IPS-11a (cell line): Measurements from ENCODE around the gene DIPK1C.

Experiments used
- H3K4me3 ChIP-seq: one replicate; pipeline ENCODE4 v1.5.1; 2013; ENCODE audit warnings: low read depth, low read length, control low read depth

Gene DIPK1C

DNA sequence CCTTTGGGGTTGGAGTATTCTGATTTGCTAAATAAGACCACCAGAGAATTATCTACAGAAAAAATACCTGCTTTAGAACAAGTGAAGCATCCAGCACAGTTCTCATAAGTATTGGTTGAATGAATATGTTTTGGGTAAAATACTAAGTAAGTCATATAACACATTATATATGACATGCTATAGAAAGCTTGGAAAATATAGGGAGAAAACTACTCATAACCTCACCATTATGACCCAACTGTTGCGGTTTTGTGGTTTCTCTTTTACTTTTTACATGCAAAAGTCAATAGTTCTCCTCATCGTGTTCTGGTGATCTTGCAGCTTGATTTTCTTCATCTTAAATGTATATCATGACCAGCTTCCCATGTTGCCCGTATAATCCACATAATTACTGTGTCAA, 66.2 kb downstream of the DIPK1C start:
- no peak overlapping the region for H3K4me3 ChIP-seq

DNA sequence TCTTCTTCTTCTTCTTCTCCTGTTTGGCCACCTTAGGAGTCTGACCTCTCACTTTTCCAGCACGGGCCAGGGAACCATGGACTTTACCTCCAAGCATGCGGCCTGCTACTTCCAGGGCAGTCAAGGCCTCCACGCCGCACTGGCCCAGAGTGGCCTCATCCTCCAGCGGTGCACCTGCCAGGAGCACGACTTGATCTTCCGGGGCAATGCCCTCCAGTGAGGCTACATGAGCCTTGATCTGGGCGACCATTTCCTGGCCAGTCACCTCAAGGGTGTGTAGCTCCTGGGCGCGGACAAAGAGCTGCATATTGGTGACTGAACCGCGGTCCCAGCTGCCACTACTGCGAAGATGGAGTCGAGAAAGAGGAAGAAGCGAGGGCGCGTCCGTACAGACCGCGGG, 67.1 kb downstream of the DIPK1C start:
- no peak overlapping the region for H3K4me3 ChIP-seq

DNA sequence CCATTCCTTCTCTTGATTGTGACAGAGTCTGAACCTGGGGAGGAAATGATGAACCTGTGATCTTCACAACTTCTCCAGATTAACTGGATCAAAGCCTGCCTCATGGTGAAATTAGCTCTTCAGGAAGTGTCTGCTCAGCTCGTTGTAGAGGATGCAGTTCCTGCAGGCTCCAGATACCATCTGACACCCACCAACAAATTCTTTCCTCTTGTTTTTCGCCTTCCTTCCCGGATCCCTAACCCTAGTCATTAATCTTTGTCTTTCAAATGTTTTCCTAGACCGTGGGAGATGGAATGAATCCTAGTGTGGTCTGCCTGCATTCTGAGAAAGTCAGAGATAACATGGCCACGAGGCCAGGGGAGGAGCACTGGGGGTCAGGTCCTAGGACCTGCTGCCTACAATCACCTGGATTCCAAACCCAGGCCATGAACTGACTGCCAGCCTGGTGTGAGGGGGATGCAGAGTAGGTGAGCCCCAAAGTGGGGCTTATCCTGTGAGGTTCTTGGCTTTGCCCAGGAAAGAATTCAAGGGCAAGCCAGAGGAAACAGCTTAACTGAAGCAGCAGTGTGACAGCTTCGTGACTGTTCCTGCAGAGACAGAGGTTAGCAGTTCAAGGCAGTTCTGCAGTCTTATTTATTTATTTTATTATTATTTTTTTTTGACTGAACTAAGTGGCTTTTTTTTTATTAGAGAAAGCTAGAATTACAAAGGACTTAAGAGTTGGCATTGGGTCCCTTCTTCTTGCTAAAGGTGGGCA, 67.8 kb downstream of the DIPK1C start:
- no peak overlapping the region for H3K4me3 ChIP-seq

DNA sequence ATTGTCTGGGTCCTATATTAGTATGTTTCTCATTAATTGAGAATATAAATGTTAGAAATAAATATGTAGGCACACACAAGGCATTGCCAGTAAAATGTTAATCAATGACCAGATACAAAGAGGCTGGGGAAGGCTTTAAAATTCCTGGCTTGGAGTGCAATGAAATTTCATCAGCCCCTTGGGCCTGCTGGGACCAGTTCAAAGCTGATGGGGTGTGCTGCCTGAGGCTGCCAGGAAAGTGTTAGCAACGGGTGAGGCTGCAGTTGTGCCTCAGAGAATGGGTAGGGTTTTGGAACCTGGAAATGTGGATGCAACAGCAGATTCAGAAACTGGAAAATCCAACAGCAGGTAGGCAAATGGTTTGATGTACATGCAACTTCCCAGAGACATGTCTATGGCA, 68.9 kb downstream of the DIPK1C start:
- no peak overlapping the region for H3K4me3 ChIP-seq

DNA sequence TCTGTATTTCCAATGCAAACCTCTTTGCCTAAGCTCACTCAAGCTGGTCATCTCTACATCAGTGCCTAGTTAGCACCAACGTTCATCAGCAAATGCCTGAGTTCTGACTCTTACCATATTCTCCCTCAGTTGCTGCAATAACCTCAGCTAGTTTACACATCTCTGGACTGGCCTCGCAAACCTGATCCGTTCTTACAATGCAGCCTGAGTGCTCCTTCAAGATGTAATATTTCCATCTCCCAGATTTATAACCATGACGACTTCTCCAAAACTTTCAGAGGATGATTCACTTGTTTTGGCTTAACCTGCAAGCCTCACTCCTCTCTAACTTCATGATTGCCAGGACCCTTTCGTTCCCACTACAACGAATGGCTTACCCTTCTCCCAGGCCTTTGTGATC, 69.7 kb downstream of the DIPK1C start:
- no peak overlapping the region for H3K4me3 ChIP-seq
